SK-N-SH (cell line): ENCODE results near the gene CDH4. TPM values are rescaled to one million over a fixed set of nuclear protein-coding genes. Genes with fewer than 3 reads are reported as not detected.

Source experiments
- CTCF ChIA-PET: fragments of 300-600, 350-600 bp; formaldehyde crosslinking; extraction: SDS; loops from one replicate; lab custom pipeline; 2021; lab: Yijun Ruan, JAX
- POLR2A ChIA-PET: fragments of 350-600 bp; sonication (Branson Sonifier 250); formaldehyde crosslinking; extraction: SDS; loops from one replicate; lab custom pipeline; 2020; ENCODE audit warnings: antibody characterized with exemption, inconsistent platforms; lab: Yijun Ruan, JAX
- DNase-seq: peaks from one replicate; pipeline ENCODE4 v3.0.0; 2012
- H2AFZ ChIP-seq: fragments of 200-600 bp; sonication (generic); 2 replicates; pipeline ENCODE4 v1.8.1; 2016; ENCODE audit warnings: antibody characterized with exemption, mild to moderate bottlenecking, low read depth
- H3F3A ChIP-seq: fragments of 200-600 bp; sonication (generic); replicated peaks from 2 replicates; pipeline ENCODE3; 2016; ENCODE audit warnings: antibody characterized with exemption, mild to moderate bottlenecking; ENCODE audit not compliant: insufficient read depth
- H3K27ac ChIP-seq, 2 experiments: fragments of 200-500 bp in 1 of 2; fragments of 200-600 bp in 1 of 2; sonication (Bioruptor generic) in 1 of 2; sonication (generic), shearing (Covaris generic) in 1 of 2; 2 replicates each; pipeline versions ENCODE4 v1.5.1 to v1.6.1; 2014 to 2016; ENCODE audit warnings: low read depth in 2 of 2, inconsistent platforms in 1 of 2, low read length in 1 of 2, mild to moderate bottlenecking in 1 of 2, mixed read lengths in 1 of 2
- H3K27me3 ChIP-seq: fragments of 200-600 bp; sonication (generic), shearing (Covaris generic); 2 replicates; pipeline ENCODE4 v1.6.1; 2016; ENCODE audit warnings: mixed run types; ENCODE audit not compliant: insufficient read depth
- H3K36me3 ChIP-seq, 2 experiments: fragments of 200-500 bp in 1 of 2; fragments of 200-600 bp in 1 of 2; sonication (Bioruptor generic) in 1 of 2; sonication (generic) in 1 of 2; replicated peaks in 1 of 2; 2 replicates each; pipeline versions ENCODE3 to v1.5.1; 2014 to 2016; ENCODE audit warnings: low read length in 1 of 2, mild to moderate bottlenecking in 1 of 2; ENCODE audit not compliant: insufficient read depth in 2 of 2, control insufficient read depth in 1 of 2
- H3K4me1 ChIP-seq, 2 experiments: fragments of 200-500 bp in 1 of 2; fragments of 200-600 bp in 1 of 2; sonication (Bioruptor generic) in 1 of 2; sonication (generic), shearing (Covaris generic) in 1 of 2; 2 replicates each; pipeline versions ENCODE4 v1.5.1 to v1.6.1; 2014 to 2016; ENCODE audit warnings: low read depth in 1 of 2, low read length in 1 of 2, mixed run types in 1 of 2; ENCODE audit not compliant: insufficient read depth in 2 of 2, control insufficient read depth in 1 of 2
- H3K4me2 ChIP-seq: fragments of 200-600 bp; sonication (generic), shearing (Covaris generic); 2 replicates; pipeline ENCODE4 v1.6.1; 2017; ENCODE audit warnings: mixed run types
- H3K4me3 ChIP-seq, 2 experiments: fragments of 200-500 bp in 1 of 2; fragments of 200-600 bp in 1 of 2; sonication (Bioruptor generic) in 1 of 2; sonication (generic), shearing (Covaris generic) in 1 of 2; 2 replicates each; pipeline versions ENCODE4 v1.5.1 to v1.8.1; 2014 to 2016; ENCODE audit warnings: low read depth in 2 of 2, inconsistent platforms in 1 of 2, low read length in 1 of 2, mild to moderate bottlenecking in 1 of 2, mixed read lengths in 1 of 2, moderate library complexity in 1 of 2
- H3K79me2 ChIP-seq: fragments of 200-600 bp; sonication (generic); 2 replicates; pipeline ENCODE4 v1.8.1; 2017; ENCODE audit warnings: mild to moderate bottlenecking; ENCODE audit not compliant: insufficient read depth
- H3K9ac ChIP-seq: fragments of 200-600 bp; sonication (generic); 2 replicates; pipeline ENCODE4 v1.6.1; 2017; ENCODE audit warnings: mixed run types
- H3K9me2 ChIP-seq: fragments of 200-600 bp; sonication (generic); 2 replicates; pipeline ENCODE4 v1.6.1; 2017; ENCODE audit warnings: mixed run types
- H3K9me3 ChIP-seq: fragments of 200-600 bp; sonication (generic); 2 replicates; pipeline ENCODE4 v1.6.1; 2017; ENCODE audit warnings: mixed run types, mild to moderate bottlenecking, moderate library complexity
- H4K20me1 ChIP-seq: fragments of 200-600 bp; sonication (generic); 2 replicates; pipeline ENCODE4 v1.6.1; 2017; ENCODE audit warnings: mild to moderate bottlenecking, mixed run types; ENCODE audit not compliant: insufficient read depth
- ELF1 ChIP-seq: IDR thresholded peaks from 2 replicates; pipeline ENCODE4 v1.4.0; 2012
- EP300 ChIP-seq, 2 experiments: IDR thresholded peaks; 2 replicates each; pipeline versions ENCODE4 v1.4.0 to v1.6.1; 2012; ENCODE audit warnings: borderline replicate concordance in 1 of 2, low read depth in 1 of 2, low read length in 1 of 2
- FOSL2 ChIP-seq: IDR thresholded peaks from 2 replicates; pipeline ENCODE4 v1.4.0; 2012; ENCODE audit warnings: low read depth, mild to moderate bottlenecking, moderate library complexity, borderline replicate concordance
- GABPA ChIP-seq: IDR thresholded peaks from 2 replicates; pipeline ENCODE4 v1.4.0; 2012; ENCODE audit warnings: low read depth, mild to moderate bottlenecking
- GATA2 ChIP-seq: sonication (generic); formaldehyde crosslinking; IDR thresholded peaks from 2 replicates; pipeline ENCODE4 v1.5.0; 2020; ENCODE audit warnings: mild to moderate bottlenecking, missing genetic modification reagents
- RFX5 ChIP-seq: IDR thresholded peaks from 2 replicates; pipeline ENCODE4 v1.6.1; 2012; ENCODE audit warnings: mild to moderate bottlenecking, improper control_type of control experiment, low read length
- RXRA ChIP-seq: IDR thresholded peaks from 2 replicates; pipeline ENCODE4 v1.4.0; 2012; ENCODE audit warnings: low read depth, mild to moderate bottlenecking, borderline replicate concordance
- TAF1 ChIP-seq: IDR thresholded peaks from 2 replicates; pipeline ENCODE4 v1.6.1; 2012; ENCODE audit warnings: low read depth, mild to moderate bottlenecking, low read length, moderate library complexity, borderline replicate concordance
- YY1 ChIP-seq: IDR thresholded peaks from 2 replicates; pipeline ENCODE4 v1.4.0; 2012; ENCODE audit warnings: low read depth, mild to moderate bottlenecking
- ZBTB33 ChIP-seq: IDR thresholded peaks from 2 replicates; pipeline ENCODE4 v1.4.0; 2012; ENCODE audit warnings: low read depth, borderline replicate concordance
- WGBS: methylation state at CpG from one replicate; pipeline ENCODE4 v1.1.6; 2017; ENCODE audit warnings: low lambda C conversion rate; 5-methylcytosine and 5-hydroxymethylcytosine counted together
- polyA plus RNA-seq, 3 experiments: library from polyadenylated mRNA; depleted of rRNA; stranded (reverse); fragments of >200 nt; gene quantifications; 2 replicates each; pipeline ENCODE4 v1.2.3, GENCODE V29; 2012
- TF ChIP-seq, protein P1 (sequence below): IDR thresholded peaks from 2 replicates; pipeline ENCODE4 v1.6.1; 2012; ENCODE audit warnings: mild to moderate bottlenecking, low read depth, low read length, moderate library complexity

Gene CDH4
- polyA plus RNA-seq, 1 of the 3 experiments (the other 2 are of a cell fraction): not detected

GRCh38 chr20:61254881-61255626 is 3.0 kb downstream of the CDH4 start:
- Histone ChIP-seq H3F3A (no peaks in the 10 kb centered on the region), H3K9me3 (no peaks in the 10 kb centered on the region), H3K4me2 (no peak overlapping the region), H3K4me3 (no peak overlapping the region), H3K4me1 (no peaks in the 10 kb centered on the region; a peak in 1 of 4 replicates), H2AFZ (no peak overlapping the region), H3K27ac (no peak overlapping the region), H3K9me2 (no peaks in the 10 kb centered on the region), H3K36me3 (no peaks in the 10 kb centered on the region), H4K20me1 (no peaks in the 10 kb centered on the region), H3K79me2 (no peaks in the 10 kb centered on the region), H3K27me3 (no peaks in the 10 kb centered on the region), H3K9ac (no peak overlapping the region)
- ChIA-PET CTCF (interaction anchor here (1.0 to 2.7 kb wide), 2 partner anchors 8 to 26 kb away, joined by 3 to 25 read pairs; no protein-coding TSS in a partner anchor), POLR2A (no interaction called here)
- TF ChIP-seq GABPA (no peak), ELF1 (no peak), YY1 (no peak), RFX5 (no peak)
- no peak for DNase-seq
- WGBS: 41% methylated on average over 11 of the region's 11 CpGs

DNA sequence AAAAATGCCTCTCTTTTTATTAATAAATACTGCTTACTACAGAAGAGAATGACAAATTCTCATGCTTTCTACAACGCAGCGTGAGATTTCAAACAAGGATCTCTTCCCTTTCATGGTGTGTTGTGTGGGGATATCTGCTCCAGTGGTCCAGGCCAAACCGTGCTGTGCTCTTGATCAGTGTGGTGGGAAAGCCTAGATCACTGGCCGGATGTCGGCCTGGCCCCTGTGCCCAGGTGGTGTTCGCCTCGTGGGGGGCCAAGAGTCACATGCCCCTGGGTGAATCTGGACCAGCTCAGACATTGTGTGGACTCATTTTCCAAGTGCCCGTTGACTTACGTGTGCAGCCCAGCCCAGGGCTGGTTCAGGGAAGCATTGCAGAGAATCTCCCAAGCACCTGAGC is 4.3 kb downstream of the CDH4 start:
- no peaks in the 10 kb centered on the region; a peak in 1 of 4 replicates for H3K4me1 ChIP-seq
- TF ChIP-seq GATA2 (CRISPR knock-in tag): no peak
- TF ChIP-seq ELF1: no peak
- no peak for TF ChIP-seq EP300 (IDR thresholded peaks at IDR 0.05; ENCODE audit: borderline replicate concordance in 1 of 2, low read depth in 1 of 2, low read length in 1 of 2)
- TF ChIP-seq, protein P1, sequence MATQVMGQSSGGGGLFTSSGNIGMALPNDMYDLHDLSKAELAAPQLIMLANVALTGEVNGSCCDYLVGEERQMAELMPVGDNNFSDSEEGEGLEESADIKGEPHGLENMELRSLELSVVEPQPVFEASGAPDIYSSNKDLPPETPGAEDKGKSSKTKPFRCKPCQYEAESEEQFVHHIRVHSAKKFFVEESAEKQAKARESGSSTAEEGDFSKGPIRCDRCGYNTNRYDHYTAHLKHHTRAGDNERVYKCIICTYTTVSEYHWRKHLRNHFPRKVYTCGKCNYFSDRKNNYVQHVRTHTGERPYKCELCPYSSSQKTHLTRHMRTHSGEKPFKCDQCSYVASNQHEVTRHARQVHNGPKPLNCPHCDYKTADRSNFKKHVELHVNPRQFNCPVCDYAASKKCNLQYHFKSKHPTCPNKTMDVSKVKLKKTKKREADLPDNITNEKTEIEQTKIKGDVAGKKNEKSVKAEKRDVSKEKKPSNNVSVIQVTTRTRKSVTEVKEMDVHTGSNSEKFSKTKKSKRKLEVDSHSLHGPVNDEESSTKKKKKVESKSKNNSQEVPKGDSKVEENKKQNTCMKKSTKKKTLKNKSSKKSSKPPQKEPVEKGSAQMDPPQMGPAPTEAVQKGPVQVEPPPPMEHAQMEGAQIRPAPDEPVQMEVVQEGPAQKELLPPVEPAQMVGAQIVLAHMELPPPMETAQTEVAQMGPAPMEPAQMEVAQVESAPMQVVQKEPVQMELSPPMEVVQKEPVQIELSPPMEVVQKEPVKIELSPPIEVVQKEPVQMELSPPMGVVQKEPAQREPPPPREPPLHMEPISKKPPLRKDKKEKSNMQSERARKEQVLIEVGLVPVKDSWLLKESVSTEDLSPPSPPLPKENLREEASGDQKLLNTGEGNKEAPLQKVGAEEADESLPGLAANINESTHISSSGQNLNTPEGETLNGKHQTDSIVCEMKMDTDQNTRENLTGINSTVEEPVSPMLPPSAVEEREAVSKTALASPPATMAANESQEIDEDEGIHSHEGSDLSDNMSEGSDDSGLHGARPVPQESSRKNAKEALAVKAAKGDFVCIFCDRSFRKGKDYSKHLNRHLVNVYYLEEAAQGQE: no peak
- no peak for TF ChIP-seq ZBTB33
- TF ChIP-seq RXRA: no peak
- no peak for TF ChIP-seq FOSL2
- no peak for TF ChIP-seq TAF1
- H3K79me2 ChIP-seq: no peaks in the 10 kb centered on the region
- no peak for DNase-seq
- no peak overlapping the region for H3K4me3 ChIP-seq
- 52% methylated on average over 5 of the region's 9 CpGs for WGBS
- no peaks in the 10 kb centered on the region for H3F3A ChIP-seq
- H3K27ac ChIP-seq: no peak overlapping the region
- no peaks in the 10 kb centered on the region for H4K20me1 ChIP-seq
- ChIA-PET POLR2A (no interaction called here), CTCF (interaction anchor here (0.9 to 1.2 kb wide), 2 partner anchors 28 to 631 kb away, joined by 3 read pairs; no protein-coding TSS in a partner anchor)
- no peak overlapping the region for H2AFZ ChIP-seq
- no peak overlapping the region for H3K4me2 ChIP-seq
- H3K9me2 ChIP-seq: no peaks in the 10 kb centered on the region
- H3K9ac ChIP-seq: no peak overlapping the region
- H3K36me3 ChIP-seq: no peaks in the 10 kb centered on the region
- no peaks in the 10 kb centered on the region for H3K9me3 ChIP-seq
- no peaks in the 10 kb centered on the region for H3K27me3 ChIP-seq
